HG02623 (cell line): Measurements from ENCODE around the gene CEACAM8.
"Not testable (repeated sequence)": the region's sequence is repeated elsewhere in the genome, so short reads cannot be mapped to it uniquely, and the experiment has no call there.

ENCODE experiments used
- ATAC-seq: cut with Tn5 transposase; IDR thresholded peaks from one replicate; pipeline ENCODE4 v1.9.1; 2021; ENCODE audit warnings: moderate library complexity; ENCODE audit not compliant: unreplicated experiment

CEACAM8 gene

DNA sequence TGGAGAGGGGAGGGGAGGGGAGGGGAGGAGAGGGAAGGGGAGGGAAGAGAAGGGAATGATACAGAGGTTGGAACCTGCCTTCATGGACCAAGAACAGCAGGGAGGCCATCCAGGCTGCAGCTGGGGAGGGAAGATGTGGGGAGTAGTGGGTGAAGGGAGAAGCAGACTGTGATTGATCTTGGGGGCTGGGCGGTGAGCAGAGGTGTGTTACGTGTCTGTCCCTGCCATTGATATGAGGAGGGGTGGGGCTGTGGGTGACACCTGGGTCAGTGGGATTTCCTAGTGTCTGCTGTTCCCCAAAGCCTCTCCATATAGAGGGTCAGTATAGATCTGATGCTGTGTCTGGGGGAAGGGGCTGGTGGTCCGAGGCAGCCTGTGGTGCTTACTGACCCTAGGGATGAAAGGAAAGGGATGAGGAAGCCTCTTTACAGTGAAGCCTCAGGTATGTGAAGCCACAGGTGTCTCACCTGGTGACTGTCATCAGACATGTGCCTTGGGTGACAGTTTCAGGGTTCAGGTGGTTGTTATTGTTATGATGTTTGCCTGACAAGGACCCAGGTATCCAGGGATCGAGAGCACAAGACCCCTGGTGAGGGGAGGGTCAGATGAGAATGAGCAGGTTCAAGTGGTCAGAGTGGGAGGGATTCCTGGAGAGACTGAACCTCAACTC, 47.8 kb downstream of the CEACAM8 start:
- ATAC-seq = no peak

GRCh38 chr19:42544146-42544545, 50.6 kb downstream of the CEACAM8 start:
- no peak for ATAC-seq

DNA sequence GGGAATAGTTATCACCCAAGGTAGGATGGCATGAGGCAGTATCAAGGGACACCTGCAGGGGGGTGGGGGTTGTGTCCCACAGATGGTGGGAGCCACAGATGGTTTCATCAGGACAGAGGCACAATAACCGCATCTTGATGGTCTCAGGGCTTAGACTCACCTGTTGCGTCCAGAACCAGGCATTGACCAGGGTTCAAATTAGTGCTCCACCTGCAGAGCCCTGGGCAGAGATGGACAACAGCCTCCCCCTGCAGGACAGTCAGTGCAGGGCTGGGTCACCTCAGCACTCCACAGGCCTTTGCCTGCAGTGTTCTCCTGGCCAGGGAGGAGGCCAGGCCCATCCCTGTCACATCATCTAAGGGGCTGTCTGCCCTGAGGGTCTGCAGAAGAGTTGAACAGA, 51.9 kb downstream of the CEACAM8 start:
- no peak for ATAC-seq

- ATAC-seq = no peak
These were observed 54.6 kb downstream of the CEACAM8 start for GRCh38 chr19:42540071-42540553.

- ATAC-seq = no peak
These were observed 55.6 kb downstream of the CEACAM8 start for GRCh38 chr19:42538841-42539709.

DNA sequence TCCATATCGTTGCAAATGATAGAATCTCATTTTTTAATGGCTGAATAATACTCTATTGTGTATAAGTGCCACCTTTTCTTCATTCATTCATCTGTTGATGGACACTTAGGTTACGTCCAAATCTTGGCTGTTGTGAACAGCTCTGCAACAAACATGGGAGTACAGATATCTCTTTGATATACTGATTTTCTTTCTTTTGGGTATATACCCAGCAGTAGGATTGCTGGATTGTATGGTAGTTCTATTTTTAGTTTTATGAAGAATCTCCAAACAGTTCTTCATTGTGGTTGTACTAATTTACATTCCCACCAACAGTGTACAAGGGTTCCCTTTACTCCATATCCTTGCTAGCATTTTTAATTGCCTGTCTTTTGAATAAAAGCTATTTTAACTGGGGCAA, 59.4 kb downstream of the CEACAM8 start:
- not testable (repeated sequence) for ATAC-seq

- no peak for ATAC-seq
These were observed 60.3 kb downstream of the CEACAM8 start for GRCh38 chr19:42534391-42534790.

GRCh38 chr19:42532891-42533290, 61.8 kb downstream of the CEACAM8 start:
- ATAC-seq = no peak

DNA sequence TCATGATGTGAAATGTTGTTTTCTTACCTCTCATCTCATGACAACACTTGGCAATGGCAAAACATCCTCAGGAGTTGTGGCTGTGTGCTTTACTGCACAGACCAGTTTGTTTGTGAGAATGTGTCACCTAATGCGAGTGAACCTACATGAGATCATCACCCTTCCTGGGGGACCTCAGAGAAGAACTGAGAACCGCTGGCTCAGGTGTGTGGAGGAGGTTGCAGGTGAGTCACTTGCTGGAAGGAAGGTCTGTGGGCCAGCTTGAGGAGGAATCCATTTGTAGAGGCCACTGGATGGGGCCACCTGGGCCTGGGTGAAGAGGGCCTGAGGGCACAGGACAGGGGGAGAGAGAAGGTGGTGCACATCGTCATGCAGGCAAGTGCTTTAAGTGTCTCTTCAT, 63.4 kb downstream of the CEACAM8 start:
- no peak for ATAC-seq
